HG03135 (cell line): Measurements from ENCODE around the gene OLA1.
"Not testable (repeated sequence)": the region's sequence is repeated elsewhere in the genome, so short reads cannot be mapped to it uniquely, and the experiment has no call there.

Source experiments
- ATAC-seq: cut with Tn5 transposase; IDR thresholded peaks from one replicate; pipeline ENCODE4 v1.9.1; 2021; ENCODE audit warnings: mild to moderate bottlenecking, moderate library complexity; ENCODE audit not compliant: unreplicated experiment

Gene OLA1

DNA sequence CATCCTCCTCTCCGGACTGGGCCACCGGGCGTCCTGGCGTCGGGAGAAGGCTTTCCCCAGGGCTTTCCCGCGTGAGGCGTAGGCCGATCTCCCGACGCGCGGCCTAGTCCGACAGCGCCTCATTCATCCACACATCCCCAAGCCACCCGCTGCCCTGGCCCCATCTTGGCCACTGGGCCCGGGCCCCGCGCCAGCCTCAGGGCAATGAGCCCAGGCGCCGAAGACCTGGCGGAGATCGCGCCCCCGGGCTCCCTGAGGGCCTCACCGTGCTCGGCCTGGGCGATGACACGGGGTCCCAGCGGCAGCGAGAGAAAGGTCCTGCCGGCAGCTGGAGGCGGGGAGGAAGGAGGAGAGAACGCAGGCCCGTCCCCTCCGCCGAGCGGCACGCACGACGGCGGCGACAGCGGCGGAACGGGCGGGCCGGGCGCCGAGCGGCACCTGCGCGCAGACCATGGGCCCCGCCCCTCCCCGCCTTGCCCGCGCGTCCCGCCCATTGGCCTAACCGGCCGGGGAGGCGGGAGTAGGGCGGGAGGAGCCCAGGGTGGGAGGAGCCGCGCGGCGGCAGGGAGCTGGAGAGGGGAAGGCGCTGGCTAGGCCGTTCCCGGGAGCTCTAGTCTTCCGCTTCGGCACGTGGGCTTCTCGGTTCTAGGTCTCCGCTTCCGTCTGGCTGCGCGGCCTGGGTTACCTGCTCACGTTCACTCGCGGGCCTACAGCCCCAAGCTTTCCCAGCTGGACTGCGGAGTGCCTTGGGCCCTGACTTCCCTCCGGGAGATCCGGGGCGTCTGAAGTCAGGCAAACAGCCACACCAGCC lies at the start of gene OLA1:
TSS of gene OLA1 (minus strand) at position 346 of the 811 bp plus-strand sequence. CDS start 1,717 bp downstream, outside the sequence.
- ATAC-seq: peak; percentile 97

DNA sequence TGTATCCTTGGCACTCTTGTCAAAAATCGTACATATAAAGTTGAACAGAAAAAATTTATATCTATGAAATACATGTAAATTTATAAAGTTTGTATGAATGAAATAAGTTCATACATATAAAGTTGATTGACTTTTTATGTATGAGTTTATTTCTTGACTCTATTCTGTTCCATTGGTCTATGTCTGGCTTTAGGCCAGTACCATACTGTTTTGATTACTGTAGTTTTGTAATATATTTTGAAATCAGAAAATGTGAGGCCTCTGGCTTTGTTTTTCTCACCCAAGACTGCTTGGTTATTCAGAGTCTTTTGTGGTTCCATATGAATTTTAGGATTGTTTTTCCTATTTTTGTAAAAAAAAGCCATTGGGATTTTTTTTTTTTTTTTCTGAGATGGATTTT lies 44.6 kb upstream of the OLA1 start:
- no peak for ATAC-seq

DNA sequence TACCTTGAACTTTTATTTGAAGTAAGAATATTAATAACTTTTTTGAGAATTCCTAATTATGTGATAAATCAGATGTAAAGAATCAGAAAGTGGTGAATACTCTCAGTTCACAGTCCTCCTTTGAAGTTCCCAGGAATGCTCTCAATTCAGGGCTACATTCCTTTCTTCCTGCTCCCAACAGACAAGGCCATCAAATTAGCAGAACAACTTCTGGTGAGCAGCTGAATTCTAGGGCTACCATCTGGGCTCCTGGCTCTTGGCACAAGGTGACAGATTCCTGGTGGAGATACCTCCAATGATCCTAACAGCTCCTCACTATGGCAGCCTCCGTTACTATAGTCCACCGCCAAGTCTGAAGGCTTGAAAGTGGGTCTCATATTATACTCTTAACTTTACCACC lies 37.8 kb upstream of the OLA1 start:
- no peak for ATAC-seq

DNA sequence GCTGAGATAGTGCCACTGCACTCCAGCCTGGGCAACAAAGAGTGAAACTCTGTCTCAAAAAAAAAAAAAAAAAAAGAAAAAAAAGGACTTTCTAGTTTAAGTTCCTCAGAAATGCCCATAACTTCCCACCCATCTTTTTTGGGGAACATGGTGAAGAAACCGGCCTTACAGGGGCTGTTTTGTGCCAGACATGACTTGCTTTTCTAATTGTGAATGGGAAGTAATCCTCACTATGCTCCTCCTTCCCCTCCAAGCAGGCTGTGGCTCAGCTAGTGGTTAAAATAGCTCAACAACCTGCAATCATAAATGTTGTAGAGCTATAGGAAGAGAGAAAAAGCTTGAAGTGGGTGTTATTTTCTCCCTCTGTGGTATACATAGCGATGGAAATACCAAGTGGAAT lies 34.1 kb upstream of the OLA1 start:
- no peak for ATAC-seq

DNA sequence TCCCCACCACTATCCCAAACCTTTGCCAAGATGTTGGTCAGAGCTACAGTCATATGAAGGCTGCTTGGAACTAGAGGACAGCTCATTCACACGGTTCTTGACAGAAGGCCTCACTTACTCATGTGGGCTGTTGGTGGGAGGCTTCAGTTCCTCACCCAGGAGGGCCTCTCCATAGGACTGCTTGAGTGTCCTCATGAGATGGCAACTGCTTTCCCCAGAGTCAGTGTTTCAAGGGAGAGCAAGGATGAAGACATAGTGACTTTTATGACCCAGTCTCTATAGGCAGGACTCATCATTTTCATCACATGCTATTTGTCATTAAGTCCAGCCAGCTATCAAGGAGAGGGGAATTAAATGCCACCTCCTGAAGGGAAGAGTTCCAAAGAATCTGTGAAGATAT lies 33.4 kb upstream of the OLA1 start:
- ATAC-seq: no peak

DNA sequence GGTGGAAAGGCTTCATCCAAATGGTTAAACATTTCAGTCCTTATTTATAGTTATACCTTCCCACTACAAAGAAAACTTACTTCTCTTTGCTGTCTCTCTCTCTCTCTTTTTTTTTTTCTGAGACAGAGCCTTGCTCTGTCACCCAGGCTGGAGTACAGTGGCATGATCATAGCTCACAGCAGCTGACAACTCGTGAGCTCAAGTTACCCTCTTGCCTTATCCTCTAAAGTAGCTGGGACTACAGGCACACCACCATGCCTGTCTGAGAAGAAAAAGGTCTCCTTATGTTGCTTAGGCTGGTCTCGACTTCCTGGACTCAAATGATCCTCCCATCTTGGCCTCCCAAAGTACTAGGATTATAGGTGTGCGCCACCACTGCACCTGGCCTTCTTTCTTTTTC lies 32.3 kb upstream of the OLA1 start:
- ATAC-seq: no peak

DNA sequence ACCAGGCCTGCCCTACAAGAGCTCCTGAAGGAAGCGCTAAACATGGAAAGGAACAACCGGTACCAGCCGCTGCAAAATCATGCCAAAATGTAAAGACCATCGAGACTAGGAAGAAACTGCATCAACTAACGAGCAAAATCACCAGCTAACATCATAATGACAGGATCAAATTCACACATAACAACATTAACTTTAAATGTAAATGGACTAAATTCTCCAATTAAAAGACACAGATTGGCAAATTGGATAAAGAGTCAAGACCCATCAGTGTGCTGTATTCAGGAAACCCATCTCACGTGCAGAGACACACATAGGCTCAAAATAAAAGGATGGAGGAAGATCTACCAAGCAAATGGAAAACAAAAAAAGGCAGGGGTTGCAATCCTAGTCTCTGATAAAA lies 21.9 kb upstream of the OLA1 start:
- not testable (repeated sequence) for ATAC-seq

DNA sequence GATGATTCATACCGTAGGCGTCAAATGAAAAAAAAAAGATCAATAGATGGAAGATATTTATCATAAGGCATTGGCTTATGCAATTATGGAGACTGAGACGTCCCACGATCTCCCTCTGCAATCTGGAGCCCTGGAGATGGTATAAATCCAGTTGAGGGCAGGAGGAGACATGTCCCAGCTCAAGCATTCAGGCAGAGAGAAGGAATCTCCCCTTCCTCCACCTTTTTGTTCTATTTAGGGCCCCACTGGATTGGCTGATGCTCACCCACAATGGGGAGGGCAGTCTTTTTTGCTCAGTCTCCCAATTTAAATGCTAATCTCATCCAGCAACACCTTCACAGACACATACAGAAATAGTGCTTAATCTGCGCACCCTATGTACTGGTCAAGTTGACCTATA lies 18.0 kb upstream of the OLA1 start:
- no peak for ATAC-seq

DNA sequence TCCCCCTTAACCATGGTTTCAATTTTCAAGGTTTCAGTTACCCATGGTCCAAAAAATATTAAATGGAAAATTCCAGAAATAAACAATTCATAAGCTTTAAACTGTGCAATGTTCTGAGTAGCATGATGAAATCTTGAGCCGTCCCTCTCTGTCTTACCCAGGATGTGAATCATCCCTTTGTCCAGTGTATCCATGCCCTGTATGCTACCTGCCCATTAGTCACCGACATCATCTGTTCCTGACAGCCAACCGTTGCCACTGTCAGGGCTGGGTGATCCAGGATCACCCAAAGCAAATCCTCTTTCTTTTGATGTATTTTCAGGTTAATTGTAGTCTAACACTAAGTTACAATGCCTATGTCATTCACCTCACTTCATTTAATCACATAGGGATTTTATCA lies 15.7 kb upstream of the OLA1 start:
- ATAC-seq: no peak

DNA sequence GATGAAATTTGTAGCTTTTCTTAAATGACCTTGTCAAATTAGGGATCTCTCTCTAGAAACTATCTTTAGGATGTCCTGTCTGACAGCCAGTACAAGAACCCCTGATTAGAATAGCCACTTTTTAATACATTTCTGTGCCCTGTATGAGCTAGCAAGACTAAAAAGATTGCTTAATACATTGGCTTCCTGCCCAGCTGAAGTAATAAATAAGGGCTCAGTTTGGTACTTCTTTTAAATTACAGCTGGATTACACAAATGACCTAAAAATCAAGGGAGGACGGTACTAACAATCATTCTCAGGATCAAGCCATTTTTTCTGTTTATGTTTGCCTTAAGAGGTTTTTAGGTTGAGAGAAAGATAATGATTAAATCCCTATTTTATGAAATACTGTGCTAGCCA lies 11.6 kb upstream of the OLA1 start:
- ATAC-seq: no peak

DNA sequence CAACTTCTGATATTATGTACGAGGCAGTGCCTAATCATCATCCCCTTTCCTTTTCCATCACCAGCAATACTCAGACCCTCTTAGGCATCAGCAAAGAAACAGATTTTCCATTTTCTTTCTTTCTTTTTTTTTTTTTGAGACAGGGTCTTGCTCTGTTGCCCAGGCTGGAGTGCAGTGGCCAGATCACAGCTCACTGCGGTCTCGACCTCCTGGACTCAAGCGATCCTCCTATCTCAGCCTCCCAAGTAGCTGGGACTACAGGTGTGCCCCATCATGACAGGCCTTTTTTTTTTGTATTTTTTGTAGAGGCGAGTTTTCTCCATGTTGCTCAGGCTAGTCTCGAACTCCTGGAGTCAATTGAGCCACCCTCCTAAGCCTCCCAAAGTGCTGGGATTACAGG lies 5.9 kb upstream of the OLA1 start:
- ATAC-seq: no peak

DNA sequence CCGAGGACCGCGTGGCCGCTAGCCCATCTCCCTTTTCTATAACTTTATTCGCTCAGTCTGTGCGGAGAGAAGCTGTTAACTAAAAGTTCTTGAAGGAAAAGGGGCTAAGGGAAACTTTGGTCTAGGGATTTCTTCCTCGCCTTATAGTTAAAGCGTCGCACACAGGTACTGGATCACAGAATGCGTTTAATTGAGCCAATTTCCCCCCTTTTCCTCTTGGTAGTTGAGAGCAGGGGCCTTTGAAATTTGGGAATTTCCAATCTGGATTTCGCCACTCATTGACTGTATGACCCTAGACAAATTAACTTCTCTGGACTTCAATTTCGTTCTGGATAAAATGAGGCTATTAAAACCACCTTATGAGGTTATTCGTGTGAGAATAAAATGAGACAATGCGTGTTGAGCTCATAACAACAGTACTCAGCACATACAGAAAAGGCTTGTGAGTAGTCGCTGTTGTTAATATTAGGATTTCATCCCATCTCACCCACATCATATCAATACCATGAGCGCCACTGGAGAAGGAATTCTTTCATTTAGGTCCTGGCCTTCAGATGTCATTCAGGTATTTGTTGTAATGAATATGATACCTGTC lies 763 bp upstream of the OLA1 start:
- ATAC-seq: no peak

DNA sequence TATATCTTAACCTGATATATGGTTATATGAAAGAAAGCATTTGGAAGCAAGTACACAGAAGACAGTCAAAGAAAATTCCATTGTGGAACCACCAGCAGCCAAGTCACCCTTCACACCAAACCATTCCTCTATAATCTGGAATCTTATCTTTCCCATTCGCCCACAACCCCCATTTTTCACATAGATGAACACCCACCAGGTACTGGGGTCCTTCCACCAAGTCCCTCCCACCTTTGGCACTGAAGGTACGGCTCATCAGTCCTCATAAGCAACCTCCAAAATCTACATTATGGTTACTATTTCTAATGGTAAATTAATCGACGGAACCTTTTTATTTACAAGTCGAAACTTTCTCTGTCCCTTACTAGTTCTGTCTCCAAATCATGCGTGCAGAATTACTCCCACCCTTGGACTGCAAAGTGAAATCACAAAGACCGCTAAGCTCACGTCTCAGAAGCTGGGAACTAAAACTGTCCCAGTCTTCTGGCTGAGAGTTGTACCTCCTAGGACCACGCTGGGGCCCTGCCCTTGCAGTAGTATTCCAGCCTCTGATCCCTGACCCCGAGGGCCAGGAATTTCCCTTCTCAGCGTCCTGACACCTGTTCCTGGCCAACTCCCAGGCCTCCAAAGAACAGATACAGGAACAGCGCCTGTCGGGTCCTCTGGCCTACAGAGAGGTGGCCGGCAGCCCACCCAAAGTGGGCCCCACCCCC lies 702 bp downstream of the OLA1 start:
- ATAC-seq: peak; percentile 4

DNA sequence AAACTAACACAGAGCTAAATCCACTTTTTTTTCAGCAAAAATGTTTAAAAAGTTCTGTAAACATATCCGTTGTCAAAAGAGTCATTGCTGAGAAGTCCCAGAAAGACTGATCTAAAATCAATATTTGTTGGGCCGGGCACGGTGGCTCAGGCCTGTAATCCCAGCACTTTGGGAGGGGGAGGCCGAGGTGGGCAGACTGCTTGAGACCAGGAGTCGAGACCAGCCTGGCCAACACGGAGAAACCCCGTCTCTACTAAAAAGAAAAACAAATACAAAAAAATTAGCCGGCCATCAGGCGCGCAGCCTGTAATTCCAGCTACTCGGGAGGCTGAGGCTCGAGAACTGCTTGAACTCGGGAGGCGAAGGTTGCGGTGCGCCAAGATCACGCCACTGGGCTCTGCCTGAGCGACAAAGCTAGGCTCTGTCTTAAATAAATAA lies 1.4 kb downstream of the OLA1 start:
- no peak for ATAC-seq

DNA sequence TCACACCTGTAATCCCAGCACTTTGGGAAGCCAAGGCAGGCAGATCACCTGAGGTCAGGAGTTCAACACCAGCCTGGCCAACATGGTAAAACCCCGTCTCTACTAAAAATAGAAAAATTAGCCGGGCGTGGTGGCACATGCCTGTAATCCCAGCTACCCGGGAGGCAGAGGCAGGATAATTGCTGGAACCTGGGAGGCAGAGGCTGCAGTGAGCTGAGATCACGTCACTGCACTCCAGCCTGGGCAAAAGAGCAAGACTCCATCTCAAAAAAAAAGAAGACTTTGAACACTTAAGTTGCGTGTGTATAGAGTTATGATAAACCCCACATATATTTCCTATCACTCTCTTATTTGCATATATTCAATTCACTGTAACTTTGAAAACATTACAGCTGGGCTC lies 2.7 kb downstream of the OLA1 start:
- ATAC-seq: not testable (repeated sequence)

DNA sequence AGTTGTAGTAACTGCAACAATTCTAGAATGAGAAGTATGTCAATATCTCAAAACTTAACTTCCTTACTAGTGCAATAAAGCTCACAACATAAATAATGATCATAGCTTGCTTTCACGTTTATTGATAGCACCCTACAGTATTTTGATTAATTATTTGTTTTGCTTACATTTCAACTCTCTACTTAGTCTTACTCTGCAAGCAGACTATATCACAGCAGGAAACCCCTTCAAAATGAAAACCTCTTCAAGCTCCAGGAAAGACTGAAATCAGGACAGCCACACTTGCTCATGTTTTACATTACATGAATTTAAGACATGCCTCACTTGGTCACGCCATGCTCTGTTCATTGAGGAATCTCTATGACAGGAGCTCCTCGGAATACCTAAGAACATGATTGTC lies 3.3 kb downstream of the OLA1 start:
- ATAC-seq: no peak

DNA sequence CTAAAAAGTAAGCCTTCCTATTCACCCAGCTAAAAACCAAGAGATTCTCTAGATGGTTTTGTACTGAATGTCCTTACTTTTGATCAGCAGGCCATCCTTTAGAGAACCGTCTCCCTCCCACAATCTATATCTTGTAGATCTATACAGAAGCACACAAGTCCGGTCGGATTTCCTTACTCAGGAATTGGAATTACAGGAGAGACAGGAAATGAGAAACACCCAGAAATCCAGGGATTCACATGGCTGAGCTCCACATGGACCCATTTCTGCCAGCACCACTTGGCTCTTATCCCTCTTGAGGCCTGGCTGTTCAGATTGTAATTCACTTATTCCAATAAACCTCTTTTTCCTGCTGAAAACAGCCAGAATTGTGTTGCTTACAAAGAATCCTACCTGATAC lies 4.5 kb downstream of the OLA1 start:
- no peak for ATAC-seq

DNA sequence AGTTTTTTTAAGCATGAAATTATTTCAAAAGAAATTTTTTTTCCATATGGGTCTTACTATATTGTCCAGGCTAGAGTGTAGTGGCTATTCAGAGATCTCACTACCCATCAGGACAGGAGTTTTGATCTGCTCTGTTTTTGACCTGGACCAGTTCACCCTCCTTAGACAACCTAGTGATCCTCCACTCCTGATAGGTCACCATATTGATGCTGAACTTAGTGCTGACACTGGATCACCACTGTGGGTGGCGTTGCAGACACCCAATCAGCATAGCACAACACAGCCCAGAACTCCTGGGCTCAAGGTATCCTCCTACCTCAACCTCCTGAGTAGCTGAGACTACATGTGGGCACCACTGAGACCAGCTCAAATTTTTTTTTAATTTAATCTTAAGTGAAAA lies 8.2 kb downstream of the OLA1 start:
- no peak for ATAC-seq

DNA sequence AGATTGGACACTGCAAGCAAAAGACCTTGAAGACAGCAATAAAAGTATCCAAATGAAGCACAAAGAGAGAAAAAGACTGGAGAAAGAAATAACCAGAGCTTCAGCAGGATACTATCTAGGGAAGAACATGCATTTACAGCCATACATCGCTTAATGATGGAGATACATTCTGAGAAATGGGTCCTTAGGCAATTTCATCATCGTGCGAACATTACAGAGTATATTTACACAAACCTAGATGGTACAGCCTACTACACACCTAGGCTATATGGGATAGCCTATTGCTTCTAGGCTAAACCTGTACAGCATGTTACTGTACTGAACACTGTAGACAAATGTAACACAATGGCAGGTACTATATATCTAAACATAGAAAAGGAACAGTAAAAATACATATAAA lies 11.9 kb downstream of the OLA1 start:
- ATAC-seq: no peak

DNA sequence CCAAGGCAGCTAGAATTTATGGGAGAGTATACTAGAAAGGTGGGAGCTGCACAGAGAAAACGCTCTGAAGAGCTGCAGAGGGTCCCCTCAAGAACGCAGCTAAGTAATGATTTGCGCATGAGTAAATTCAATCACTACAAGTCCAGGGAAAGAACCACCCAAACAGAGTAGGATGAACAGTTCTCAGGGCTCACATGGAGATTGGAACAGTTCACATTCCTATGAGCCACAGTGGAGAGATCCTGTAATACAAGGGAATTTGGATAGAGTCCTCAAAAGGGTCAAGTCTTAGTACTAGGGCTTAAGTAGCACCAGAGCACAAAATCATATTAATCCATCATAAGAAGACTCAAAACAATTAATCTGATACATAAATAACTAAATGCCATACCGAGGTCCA lies 12.7 kb downstream of the OLA1 start:
- no peak for ATAC-seq

DNA sequence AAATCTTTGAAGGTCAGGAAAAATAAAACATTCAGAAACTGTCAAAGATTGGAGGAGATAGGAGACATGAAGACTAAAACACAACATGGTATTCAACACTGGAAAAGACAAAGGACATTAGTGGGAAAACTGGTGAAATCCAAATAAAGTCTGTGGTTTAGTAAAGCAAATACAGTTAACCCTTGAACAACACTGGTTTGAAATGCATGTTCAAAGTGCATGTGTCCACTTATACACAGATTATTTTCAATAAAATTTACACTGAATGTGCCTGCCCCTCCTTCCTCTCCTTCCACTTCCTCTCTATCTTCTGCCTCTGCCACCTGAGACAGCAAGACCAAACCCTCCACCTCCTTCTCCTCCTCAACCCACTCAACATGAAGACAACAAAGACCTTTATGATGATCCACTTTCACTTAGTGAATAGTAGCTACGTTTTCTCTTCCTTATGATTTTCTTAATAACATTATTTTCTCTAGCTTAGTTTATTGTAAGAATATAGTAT lies 14.5 kb downstream of the OLA1 start:
- no peak for ATAC-seq

DNA sequence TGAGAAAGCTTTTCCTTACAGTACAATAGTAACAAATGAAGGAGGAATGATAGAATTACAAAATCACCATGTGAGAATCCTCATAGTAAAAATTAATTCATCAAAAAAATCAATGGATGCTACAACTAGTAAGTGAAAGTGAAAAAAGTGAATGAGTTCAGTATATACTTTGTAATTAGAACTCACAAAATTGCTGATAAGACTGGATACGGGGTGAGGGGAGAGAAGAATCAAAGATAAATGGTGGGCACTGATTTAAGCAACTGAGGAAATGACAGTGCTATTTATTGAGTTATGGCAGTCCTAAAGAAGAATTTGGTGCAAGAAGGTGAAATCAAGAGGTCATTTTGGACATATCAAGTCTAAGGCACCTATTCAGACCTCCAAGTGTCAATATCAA lies 20.6 kb downstream of the OLA1 start:
- ATAC-seq: no peak
